NT2/D1 (cell line): ENCODE data around the gene PPP1R1B.

Experiments used
- DNase-seq: peaks from one replicate; pipeline ENCODE4 v3.0.0-alpha.2; 2011; ENCODE audit warnings: low read depth, low spot score
- H3K27me3 ChIP-seq: 2 replicates; pipeline ENCODE4 v1.6.0; 2011; ENCODE audit warnings: mild to moderate bottlenecking; ENCODE audit not compliant: insufficient read length, insufficient read depth
- H3K36me3 ChIP-seq: 2 replicates; pipeline ENCODE4 v1.6.1; 2011; ENCODE audit warnings: mild to moderate bottlenecking, low read length, mixed read lengths; ENCODE audit not compliant: insufficient read depth, insufficient read length
- H3K4me1 ChIP-seq: 2 replicates; pipeline ENCODE4 v1.5.1; 2011; ENCODE audit not compliant: insufficient read depth, insufficient read length
- H3K4me3 ChIP-seq: 2 replicates; pipeline ENCODE4 v1.5.1; 2011; ENCODE audit warnings: low read depth; ENCODE audit not compliant: insufficient read length
- H3K9ac ChIP-seq: 2 replicates; pipeline ENCODE4 v1.6.0; 2011; ENCODE audit warnings: low read depth; ENCODE audit not compliant: insufficient read length
- H3K9me3 ChIP-seq: 2 replicates; pipeline ENCODE4 v1.5.1; 2011; ENCODE audit warnings: mild to moderate bottlenecking, low read length; ENCODE audit not compliant: insufficient read depth
- SUZ12 ChIP-seq: IDR thresholded peaks from 2 replicates; pipeline ENCODE4 v1.6.1; 2011; ENCODE audit not compliant: insufficient read length, insufficient read depth; ENCODE audit errors: extremely low read depth
- YY1 ChIP-seq: IDR thresholded peaks from 2 replicates; pipeline ENCODE4 v1.6.1; 2011; ENCODE audit not compliant: insufficient read length, insufficient read depth
- ZNF274 ChIP-seq: IDR thresholded peaks from 2 replicates; pipeline ENCODE4 v1.6.1; 2011; ENCODE audit warnings: mild to moderate bottlenecking, low read depth, low read length

PPP1R1B gene

DNA sequence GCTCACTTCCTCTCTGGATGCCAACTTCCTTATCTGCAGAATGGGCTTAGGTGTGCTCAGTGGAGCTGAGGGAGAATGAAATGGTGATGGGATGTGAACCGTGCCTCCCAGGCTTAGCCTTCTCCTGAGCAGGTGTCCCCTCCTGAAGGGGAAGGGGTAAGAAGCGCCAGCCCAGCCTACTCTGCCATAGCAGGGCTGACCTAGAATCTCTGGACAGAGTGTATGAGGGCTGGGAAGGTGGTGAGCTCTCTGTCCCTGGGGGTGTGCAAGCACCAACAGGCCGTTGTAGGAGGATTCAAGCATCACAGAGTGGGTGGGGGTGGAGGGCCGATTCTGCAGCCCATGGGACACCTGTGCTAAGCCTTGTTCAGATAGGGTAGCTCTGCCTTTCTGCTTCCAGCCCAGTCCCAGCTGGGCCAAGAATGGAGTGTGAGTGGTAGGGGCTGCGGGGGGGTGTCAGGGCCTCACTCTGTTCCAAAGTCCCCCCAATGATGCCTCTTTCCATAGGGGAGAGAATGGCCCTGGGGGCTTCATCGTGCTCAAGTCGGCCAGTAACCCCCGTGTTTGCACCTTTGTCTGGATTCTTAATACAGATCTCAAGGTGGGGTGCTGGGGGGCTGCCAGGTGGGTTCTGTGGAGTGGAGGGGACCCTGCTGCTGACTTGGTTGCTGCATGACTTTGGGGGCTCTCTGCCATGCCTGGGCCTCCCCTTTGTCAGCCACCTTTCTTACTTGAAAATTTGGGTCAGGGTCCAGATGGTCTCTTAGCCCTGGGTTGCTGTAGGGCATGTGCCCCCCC is 35.2 kb downstream of the PPP1R1B start:
- Histone ChIP-seq H3K4me1 (peaks cover 42% of the 10 kb centered on the region), H3K27me3 (peaks cover 7% of the 10 kb centered on the region), H3K4me3 (no peak overlapping the region), H3K9me3 (no peaks in the 10 kb centered on the region), H3K36me3 (peaks cover 51% of the 10 kb centered on the region), H3K9ac (no peak overlapping the region)
- TF ChIP-seq SUZ12 (no peak), YY1 (no peak), ZNF274 (no peak)
- no peak for DNase-seq

DNA sequence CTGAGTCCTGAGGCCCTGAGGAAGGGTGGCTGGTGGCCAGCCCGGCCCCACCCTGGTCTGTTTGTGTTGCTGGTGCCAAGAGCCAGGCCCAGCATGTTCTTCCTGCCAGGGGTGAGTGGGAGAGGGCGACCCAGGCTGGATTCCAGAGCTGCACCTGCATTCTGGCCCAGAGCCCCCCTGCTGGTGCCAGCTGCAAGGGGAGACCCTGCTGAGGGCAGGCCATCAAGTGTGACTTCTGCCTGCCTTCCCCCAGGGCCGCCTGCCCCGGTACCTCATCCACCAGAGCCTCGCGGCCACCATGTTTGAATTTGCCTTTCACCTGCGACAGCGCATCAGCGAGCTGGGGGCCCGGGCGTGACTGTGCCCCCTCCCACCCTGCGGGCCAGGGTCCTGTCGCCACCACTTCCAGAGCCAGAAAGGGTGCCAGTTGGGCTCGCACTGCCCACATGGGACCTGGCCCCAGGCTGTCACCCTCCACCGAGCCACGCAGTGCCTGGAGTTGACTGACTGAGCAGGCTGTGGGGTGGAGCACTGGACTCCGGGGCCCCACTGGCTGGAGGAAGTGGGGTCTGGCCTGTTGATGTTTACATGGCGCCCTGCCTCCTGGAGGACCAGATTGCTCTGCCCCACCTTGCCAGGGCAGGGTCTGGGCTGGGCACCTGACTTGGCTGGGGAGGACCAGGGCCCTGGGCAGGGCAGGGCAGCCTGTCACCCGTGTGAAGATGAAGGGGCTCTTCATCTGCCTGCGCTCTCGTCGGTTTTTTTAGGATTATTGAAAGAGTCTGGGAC is 36.0 kb downstream of the PPP1R1B start:
- Histone ChIP-seq H3K9ac (peak overlapping the region; percentile 56), H3K4me3 (peak overlapping the region; percentile 8), H3K36me3 (peaks cover 47% of the 10 kb centered on the region), H3K4me1 (peaks cover 43% of the 10 kb centered on the region), H3K9me3 (no peaks in the 10 kb centered on the region), H3K27me3 (peaks cover 12% of the 10 kb centered on the region)
- DNase-seq: no peak
- TF ChIP-seq ZNF274 (no peak), SUZ12 (no peak), YY1 (no peak)

DNA sequence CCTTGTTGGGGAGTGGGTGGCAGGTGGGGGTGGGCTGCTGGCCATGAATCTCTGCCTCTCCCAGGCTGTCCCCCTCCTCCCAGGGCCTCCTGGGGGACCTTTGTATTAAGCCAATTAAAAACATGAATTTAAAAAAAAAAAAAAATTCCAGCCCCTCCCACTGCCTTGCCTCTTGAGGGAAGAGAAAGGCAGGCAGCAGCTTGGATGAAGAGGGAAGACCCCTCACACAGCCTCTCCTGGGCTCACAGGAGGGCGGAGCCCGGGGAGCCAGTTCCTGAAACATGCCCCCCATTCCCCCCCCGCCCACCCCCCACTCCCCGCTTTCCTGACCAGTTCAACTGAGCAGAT is 36.6 kb downstream of the PPP1R1B start:
- Histone ChIP-seq H3K27me3 (peaks cover 15% of the 10 kb centered on the region), H3K4me1 (peaks cover 41% of the 10 kb centered on the region), H3K4me3 (no peak overlapping the region), H3K9me3 (no peaks in the 10 kb centered on the region), H3K9ac (peak overlapping the region; percentile 56), H3K36me3 (peaks cover 43% of the 10 kb centered on the region)
- no peak for DNase-seq
- TF ChIP-seq ZNF274: no peak
- no peak for TF ChIP-seq YY1
- no peak for TF ChIP-seq SUZ12

DNA sequence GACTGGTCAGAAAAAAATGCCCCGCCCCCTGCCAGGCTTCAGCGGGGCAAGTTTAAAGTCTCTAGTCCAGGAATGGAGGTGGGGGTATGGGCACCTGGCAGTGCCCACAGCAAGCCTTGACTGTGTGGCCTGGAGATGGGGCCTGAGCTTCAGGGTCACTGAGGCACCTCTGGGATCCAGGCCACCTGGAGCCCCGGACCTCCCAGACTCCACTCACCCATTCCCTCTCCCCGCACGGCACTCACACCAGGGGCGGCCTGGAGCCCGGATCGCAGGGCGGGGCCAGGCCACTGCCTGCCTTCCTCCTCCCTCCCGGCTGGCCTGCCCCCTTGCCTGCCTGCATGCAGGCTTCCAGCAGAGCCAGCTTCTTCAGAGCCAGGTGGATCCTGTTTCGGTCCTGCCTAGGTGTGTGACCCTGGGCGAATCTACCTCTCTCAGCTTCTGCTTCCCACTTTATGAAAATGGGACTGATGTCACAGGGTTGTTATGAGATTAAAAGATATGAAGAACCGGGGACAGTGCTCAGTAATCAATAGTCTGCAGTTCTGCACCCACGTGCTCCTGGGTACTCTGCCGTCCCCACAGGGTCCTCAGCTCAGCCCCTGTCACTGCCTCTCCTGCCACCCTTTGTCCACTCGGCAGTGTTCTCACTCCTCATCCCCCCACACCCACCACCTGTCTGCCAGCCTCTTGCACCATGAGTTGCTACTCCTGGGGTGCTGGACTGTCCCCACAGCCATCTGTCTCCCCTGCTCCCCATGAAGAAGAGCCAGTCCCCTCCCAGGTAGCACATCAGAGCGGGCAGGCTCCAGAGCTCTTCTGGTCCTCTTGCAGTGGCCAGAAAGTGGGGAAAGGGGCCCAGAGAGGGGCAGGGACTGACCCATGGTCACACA is 37.2 kb downstream of the PPP1R1B start:
- DNase-seq: no peak
- H3K9ac ChIP-seq: peak overlapping the region; percentile 57
- H3K27me3 ChIP-seq: peaks cover 19% of the 10 kb centered on the region
- H3K4me3 ChIP-seq: peak overlapping the region; percentile 15
- TF ChIP-seq SUZ12: no peak
- no peak for TF ChIP-seq ZNF274
- no peak for TF ChIP-seq YY1
- no peaks in the 10 kb centered on the region for H3K9me3 ChIP-seq
- peaks cover 41% of the 10 kb centered on the region for H3K4me1 ChIP-seq
- H3K36me3 ChIP-seq: peaks cover 37% of the 10 kb centered on the region

DNA sequence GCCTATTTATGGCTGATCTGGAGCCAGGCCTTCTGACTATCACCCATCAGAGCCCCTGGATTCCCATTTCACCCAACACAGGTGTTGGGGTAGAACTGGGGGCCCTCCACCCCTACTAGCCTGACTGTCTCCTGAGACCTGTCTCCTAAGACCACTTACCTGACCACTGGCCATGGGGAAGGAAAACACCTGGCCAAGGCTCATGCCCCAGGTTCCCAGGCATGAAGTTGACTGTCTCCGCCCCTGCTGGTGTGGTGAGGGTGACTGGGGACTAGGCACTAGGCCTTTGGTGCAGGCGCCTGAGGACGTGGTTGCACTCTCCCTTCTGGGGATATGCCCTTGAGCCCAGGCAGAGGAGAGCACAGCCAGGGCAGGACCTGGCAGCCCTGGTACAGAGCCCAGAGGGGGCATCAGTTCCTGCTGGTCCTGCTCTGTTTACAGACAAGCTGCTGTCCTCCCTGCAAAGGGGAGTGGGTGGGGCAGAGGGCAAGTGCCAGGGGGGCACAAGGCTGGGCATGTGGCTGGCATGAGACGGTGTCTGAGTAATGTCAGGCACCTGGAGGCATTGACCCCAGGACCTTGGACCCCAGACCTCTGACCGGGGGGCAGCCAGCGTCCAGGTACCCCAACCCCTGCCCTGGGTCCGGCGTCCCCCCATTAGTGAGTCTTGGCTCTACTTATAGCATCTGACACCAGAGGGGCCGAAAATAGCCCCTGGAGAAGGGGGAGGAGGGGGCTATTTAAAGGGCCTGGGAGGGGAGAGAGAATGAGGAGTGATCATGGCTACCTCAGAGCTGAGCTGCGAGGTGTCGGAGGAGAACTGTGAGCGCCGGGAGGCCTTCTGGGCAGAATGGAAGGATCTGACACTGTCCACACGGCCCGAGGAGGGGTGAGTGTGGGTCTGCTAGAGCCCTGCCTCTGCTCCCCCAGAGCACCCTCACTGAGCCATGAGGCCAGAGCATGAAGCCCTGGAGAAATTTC is 38.1 kb downstream of the PPP1R1B start, which contains the start of gene TCAP:
Gene TCAP (plus strand): TSS at position 769 of the 981 bp plus-strand sequence. CDS start 11 bp downstream, at position 780.
- Histone ChIP-seq H3K4me3 (no peak within 1 kb of the TSS), H3K36me3 (peaks cover 31% of the 10 kb centered on the region), H3K9ac (peak within 1 kb of the TSS; percentile 54), H3K4me1 (peaks cover 39% of the 10 kb centered on the region), H3K27me3 (peaks cover 27% of the 10 kb centered on the region), H3K9me3 (no peaks in the 10 kb centered on the region)
- no peak for DNase-seq
- TF ChIP-seq SUZ12 (no peak), YY1 (no peak), ZNF274 (no peak)

DNA sequence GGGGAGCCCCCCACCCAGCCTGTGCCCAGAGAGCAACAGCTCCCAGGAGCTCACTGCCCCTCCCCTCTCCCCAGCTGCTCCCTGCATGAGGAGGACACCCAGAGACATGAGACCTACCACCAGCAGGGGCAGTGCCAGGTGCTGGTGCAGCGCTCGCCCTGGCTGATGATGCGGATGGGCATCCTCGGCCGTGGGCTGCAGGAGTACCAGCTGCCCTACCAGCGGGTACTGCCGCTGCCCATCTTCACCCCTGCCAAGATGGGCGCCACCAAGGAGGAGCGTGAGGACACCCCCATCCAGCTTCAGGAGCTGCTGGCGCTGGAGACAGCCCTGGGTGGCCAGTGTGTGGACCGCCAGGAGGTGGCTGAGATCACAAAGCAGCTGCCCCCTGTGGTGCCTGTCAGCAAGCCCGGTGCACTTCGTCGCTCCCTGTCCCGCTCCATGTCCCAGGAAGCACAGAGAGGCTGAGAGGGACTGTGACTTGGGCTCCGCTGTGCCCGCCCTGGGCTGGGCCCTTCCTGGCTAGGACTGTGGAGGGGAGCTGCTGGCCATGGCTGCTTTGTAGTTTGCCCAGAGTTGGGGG is 39.0 kb downstream of the PPP1R1B start:
- no peak for DNase-seq
- H3K36me3 ChIP-seq: peaks cover 22% of the 10 kb centered on the region
- no peaks in the 10 kb centered on the region for H3K9me3 ChIP-seq
- H3K4me1 ChIP-seq: peaks cover 39% of the 10 kb centered on the region
- H3K9ac ChIP-seq: peak overlapping the region; percentile 52
- peaks cover 31% of the 10 kb centered on the region for H3K27me3 ChIP-seq
- TF ChIP-seq YY1 (no peak), ZNF274 (no peak), SUZ12 (no peak)
- no peak overlapping the region for H3K4me3 ChIP-seq
